GM18870 (cell line): ENCODE results near the gene BHLHA9.
A peak's percentile ranks its signal among the peaks of the same experiment; 100 is the strongest.
"Not testable (repeated sequence)": the region's sequence is repeated elsewhere in the genome, so short reads cannot be mapped to it uniquely, and the experiment has no call there.

Source experiments
- ATAC-seq: cut with Tn5 transposase; IDR thresholded peaks from one replicate; pipeline ENCODE4 v1.9.1; 2021; ENCODE audit warnings: moderate library complexity; ENCODE audit not compliant: unreplicated experiment

The BHLHA9 gene

GRCh38 chr17:1270210-1271029, at the start of gene BHLHA9:
Gene BHLHA9 (plus strand): TSS chr17:1270444. CDS start chr17:1270564, 120 bp downstream.
- no peak for ATAC-seq

- ATAC-seq, result no peak
These were observed 49.0 kb upstream of the BHLHA9 start for GRCh38 chr17:1221209-1221608.

GRCh38 chr17:1222321-1222720, 47.9 kb upstream of the BHLHA9 start:
- no peak for ATAC-seq

- no peak for ATAC-seq
These were observed 46.6 kb upstream of the BHLHA9 start for GRCh38 chr17:1223662-1224061.

- ATAC-seq, result no peak
These were observed 45.9 kb upstream of the BHLHA9 start for GRCh38 chr17:1224330-1224729.

GRCh38 chr17:1226308-1226707, 43.9 kb upstream of the BHLHA9 start:
- ATAC-seq, result no peak

- ATAC-seq, result no peak
These were observed 42.9 kb upstream of the BHLHA9 start for GRCh38 chr17:1227365-1227764.

- ATAC-seq, result peak; percentile 48
These were observed 42.1 kb upstream of the BHLHA9 start for GRCh38 chr17:1227917-1228780.

GRCh38 chr17:1228781-1229348, 41.4 kb upstream of the BHLHA9 start:
- no peak for ATAC-seq

GRCh38 chr17:1229349-1229899, 40.8 kb upstream of the BHLHA9 start:
- ATAC-seq, result no peak

- ATAC-seq, result no peak
These were observed 40.2 kb upstream of the BHLHA9 start for GRCh38 chr17:1229900-1230501.

- ATAC-seq, result no peak
These were observed 38.8 kb upstream of the BHLHA9 start for GRCh38 chr17:1231456-1231855.

- no peak for ATAC-seq
These were observed 37.9 kb upstream of the BHLHA9 start for GRCh38 chr17:1232331-1232730.

GRCh38 chr17:1232786-1233185, 37.5 kb upstream of the BHLHA9 start:
- ATAC-seq, result no peak

GRCh38 chr17:1234455-1234854, 35.8 kb upstream of the BHLHA9 start:
- ATAC-seq, result no peak

GRCh38 chr17:1237471-1237870, 32.8 kb upstream of the BHLHA9 start:
- ATAC-seq, result no peak

- no peak for ATAC-seq
These were observed 31.0 kb upstream of the BHLHA9 start for GRCh38 chr17:1239210-1239609.

- ATAC-seq, result not testable (repeated sequence)
These were observed 29.8 kb upstream of the BHLHA9 start for GRCh38 chr17:1240426-1240825.

- no peak for ATAC-seq
These were observed 28.3 kb upstream of the BHLHA9 start for GRCh38 chr17:1241929-1242328.

GRCh38 chr17:1244606-1245012, 25.6 kb upstream of the BHLHA9 start:
- no peak for ATAC-seq
